EH (cell line): Measurements from ENCODE around the gene PLA2G4D.
A peak's percentile ranks its signal among the peaks of the same experiment; 100 is the strongest.

Source experiments
- DNase-seq: peaks from one replicate; pipeline ENCODE4 v3.0.0-alpha.2; 2015; ENCODE audit warnings: low read depth

Gene PLA2G4D

GRCh38 chr15:42094512-42094963 lies at the start of gene PLA2G4D:
Gene PLA2G4D (minus strand): TSS chr15:42094562. CDS start chr15:42094459, 103 bp downstream.
- DNase-seq = no peak

- DNase-seq = no peak
Measured at GRCh38 chr15:42143356-42143755, 49.0 kb upstream of the PLA2G4D start.

GRCh38 chr15:42141795-42142667 lies 47.7 kb upstream of the PLA2G4D start:
- no peak for DNase-seq

- no peak for DNase-seq
Measured at GRCh38 chr15:42141246-42141645, 46.9 kb upstream of the PLA2G4D start.

- DNase-seq = no peak
Measured at GRCh38 chr15:42140383-42141070, 46.2 kb upstream of the PLA2G4D start.

- no peak for DNase-seq
Measured at GRCh38 chr15:42139596-42139995, 45.2 kb upstream of the PLA2G4D start.

- DNase-seq = no peak
Measured at GRCh38 chr15:42138968-42139386, 44.6 kb upstream of the PLA2G4D start.

GRCh38 chr15:42138411-42138810 lies 44.0 kb upstream of the PLA2G4D start:
- no peak for DNase-seq

- peak; percentile 61 for DNase-seq
Measured at GRCh38 chr15:42137461-42138261, 43.3 kb upstream of the PLA2G4D start.

GRCh38 chr15:42136513-42136912 lies 42.2 kb upstream of the PLA2G4D start:
- no peak for DNase-seq

- DNase-seq = no peak
Measured at GRCh38 chr15:42135351-42135750, 41.0 kb upstream of the PLA2G4D start.

- DNase-seq = no peak
Measured at GRCh38 chr15:42134617-42135245, 40.4 kb upstream of the PLA2G4D start.

- peak; percentile 53 for DNase-seq
Measured at GRCh38 chr15:42133886-42134502, 39.6 kb upstream of the PLA2G4D start.

GRCh38 chr15:42133356-42133755 lies 39.0 kb upstream of the PLA2G4D start:
- no peak for DNase-seq

- peak; percentile 19 for DNase-seq
Measured at GRCh38 chr15:42131826-42132806, 37.8 kb upstream of the PLA2G4D start.

- DNase-seq = no peak
Measured at GRCh38 chr15:42131006-42131405, 36.6 kb upstream of the PLA2G4D start.

- DNase-seq = no peak
Measured at GRCh38 chr15:42130246-42130986, 36.1 kb upstream of the PLA2G4D start.

GRCh38 chr15:42129364-42129763 lies 35.0 kb upstream of the PLA2G4D start:
- DNase-seq = no peak

- no peak for DNase-seq
Measured at GRCh38 chr15:42128476-42128875, 34.1 kb upstream of the PLA2G4D start.
